ENCODE results near the gene PRR14.

DNA sequence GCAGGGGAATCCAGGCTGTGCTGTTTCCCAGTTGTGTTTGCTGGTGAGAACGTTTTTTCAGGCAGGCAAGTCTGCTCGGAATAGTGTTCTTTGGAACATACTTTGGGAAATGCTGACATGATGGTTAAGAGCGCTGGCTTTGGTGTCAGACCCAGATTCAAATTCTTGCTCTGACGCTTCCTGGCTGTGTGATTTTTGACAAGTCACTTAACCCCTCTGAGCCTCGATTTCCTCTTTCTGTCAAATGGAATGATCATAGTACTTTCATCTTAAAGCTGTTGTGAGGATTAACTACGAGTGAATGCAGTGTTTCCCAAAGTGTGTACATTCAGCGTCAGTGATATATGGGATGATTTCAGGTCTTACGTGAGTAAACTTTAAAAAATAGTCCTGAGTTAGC, 12.3 kb downstream of the PRR14 start:
- TF ChIP-seq, protein P1, sequence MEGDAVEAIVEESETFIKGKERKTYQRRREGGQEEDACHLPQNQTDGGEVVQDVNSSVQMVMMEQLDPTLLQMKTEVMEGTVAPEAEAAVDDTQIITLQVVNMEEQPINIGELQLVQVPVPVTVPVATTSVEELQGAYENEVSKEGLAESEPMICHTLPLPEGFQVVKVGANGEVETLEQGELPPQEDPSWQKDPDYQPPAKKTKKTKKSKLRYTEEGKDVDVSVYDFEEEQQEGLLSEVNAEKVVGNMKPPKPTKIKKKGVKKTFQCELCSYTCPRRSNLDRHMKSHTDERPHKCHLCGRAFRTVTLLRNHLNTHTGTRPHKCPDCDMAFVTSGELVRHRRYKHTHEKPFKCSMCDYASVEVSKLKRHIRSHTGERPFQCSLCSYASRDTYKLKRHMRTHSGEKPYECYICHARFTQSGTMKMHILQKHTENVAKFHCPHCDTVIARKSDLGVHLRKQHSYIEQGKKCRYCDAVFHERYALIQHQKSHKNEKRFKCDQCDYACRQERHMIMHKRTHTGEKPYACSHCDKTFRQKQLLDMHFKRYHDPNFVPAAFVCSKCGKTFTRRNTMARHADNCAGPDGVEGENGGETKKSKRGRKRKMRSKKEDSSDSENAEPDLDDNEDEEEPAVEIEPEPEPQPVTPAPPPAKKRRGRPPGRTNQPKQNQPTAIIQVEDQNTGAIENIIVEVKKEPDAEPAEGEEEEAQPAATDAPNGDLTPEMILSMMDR (conservative IDR thresholded peaks at IDR 0.05; ENCODE audit: low read length): no peak
- TF ChIP-seq EZH2phosphoT487 (IDR thresholded peaks at IDR 0.05; ENCODE audit: borderline replicate concordance): no peak

All from Loucy (cell line).